Small intestine (tissue), 16 donors: ENCODE results near the gene COQ10B. TPM values are rescaled to one million over a fixed set of nuclear protein-coding genes. Genes with fewer than 3 reads are reported as not detected.

Experiments used
- DNase-seq, 2 donors: peaks; one replicate each; pipeline versions ENCODE4 v3.0.0 to v3.0.0-alpha.2; 2013
- FAIRE-seq: peaks from 2 replicates; lab custom pipeline; 2012; peaks lifted over from hg19 to GRCh38; lab: Jason Lieb, UNC
- H3K27ac ChIP-seq, 3 donors: one replicate each; pipeline ENCODE4 v1.5.1; 2013; ENCODE audit warnings: low read length in 2 of 3, mild to moderate bottlenecking in 2 of 3, control low read depth in 1 of 3, inconsistent platforms in 1 of 3, low read depth in 1 of 3, moderate library complexity in 1 of 3
- H3K27me3 ChIP-seq, 3 donors: one replicate each; pipeline ENCODE4 v1.6.1; 2013; ENCODE audit warnings: low read length in 3 of 3, inconsistent platforms in 1 of 3; ENCODE audit not compliant: control insufficient read depth in 3 of 3, insufficient read depth in 3 of 3
- H3K36me3 ChIP-seq, 3 donors: one replicate each; pipeline ENCODE4 v1.6.1; 2013; ENCODE audit warnings: low read length in 3 of 3, inconsistent platforms in 1 of 3, low read depth in 1 of 3, mild to moderate bottlenecking in 1 of 3, moderate library complexity in 1 of 3; ENCODE audit not compliant: control insufficient read depth in 3 of 3, insufficient read depth in 2 of 3
- H3K4me1 ChIP-seq, 3 donors: one replicate each; pipeline ENCODE4 v1.6.1; 2013; ENCODE audit warnings: low read length in 2 of 3, inconsistent platforms in 1 of 3, low read depth in 1 of 3, mild to moderate bottlenecking in 1 of 3, moderate library complexity in 1 of 3; ENCODE audit not compliant: control insufficient read depth in 3 of 3, insufficient read depth in 2 of 3
- H3K4me3 ChIP-seq, 3 donors: one replicate each; pipeline ENCODE4 v1.5.1; 2013; ENCODE audit warnings: low read length in 3 of 3, control low read depth in 1 of 3, inconsistent platforms in 1 of 3, low read depth in 1 of 3, mild to moderate bottlenecking in 1 of 3, moderate library complexity in 1 of 3
- H3K9me3 ChIP-seq, 2 donors: one replicate each; pipeline ENCODE4 v1.6.1; 2013; ENCODE audit warnings: low read depth in 1 of 2, low read length in 1 of 2; ENCODE audit not compliant: control insufficient read depth in 2 of 2, insufficient read depth in 1 of 2
- WGBS, 3 donors: extraction: QIAGEN DNeasy Blood & Tissue Kit; methylation state at CpG; one replicate each; pipeline ENCODE4 v1.1.7; 2013; 5-methylcytosine and 5-hydroxymethylcytosine counted together
- long read RNA-seq, 10 donors: transcript quantifications; one replicate each; lab custom pipeline, GENCODE V29; 2026
- polyA plus RNA-seq, 4 donors: library from polyadenylated mRNA; stranded (reverse) in 3 of 4; unstranded in 1 of 4; fragments of 200-250 nt in 3 of 4; fragments of 120-200 nt in 1 of 4; gene quantifications; one replicate each; pipeline versions ENCODE4 v1.2.1 to v1.2.3, GENCODE V29; 2013
- donor health status: healthy with polysubstance abuse.
- donor health status: control.
- donor health status: control.
- donor health status: Bipolar disorder and iron deficiency.
- donor health status: healthy.

The COQ10B gene
- 10 to 100 TPM; 10.7 to 25.7 (median 18.3) TPM for polyA plus RNA-seq
- long read RNA-seq, donor 1, result 0 reads
- long read RNA-seq, donor 2, result 0 reads
- long read RNA-seq, donor 3, transcript COQ10B-201 (5 exons, 2,239 nt), result major isoform, 5 of 1,075 reads
- long read RNA-seq, donor 3, partial matches to known transcripts, result 637 of 1,075 reads
- long read RNA-seq, donor 3, other reads (novel, unspliced or antisense), result 433 of 1,075 reads
- long read RNA-seq, donor 4, result 0 reads
- long read RNA-seq, donor 5, partial matches to known transcripts, result 0 of 1 reads
- long read RNA-seq, donor 5, other reads (novel, unspliced or antisense), result 0 of 1 reads
- long read RNA-seq, donor 6, partial matches to known transcripts, result 728 of 852 reads
- long read RNA-seq, donor 6, other reads (novel, unspliced or antisense), result 121 of 852 reads
- long read RNA-seq, donor 7, result 0 reads
- long read RNA-seq, donor 8, partial matches to known transcripts, result 0 of 1 reads
- long read RNA-seq, donor 8, other reads (novel, unspliced or antisense), result 0 of 1 reads
- long read RNA-seq, donor 9, partial matches to known transcripts, result 242 of 280 reads
- long read RNA-seq, donor 9, other reads (novel, unspliced or antisense), result 36 of 280 reads
- long read RNA-seq, donor 10, transcript COQ10B-201 (5 exons, 2,239 nt), result major isoform, 6 of 6 reads
- long read RNA-seq, donor 10, partial matches to known transcripts, result 0 of 6 reads
- long read RNA-seq, donor 10, other reads (novel, unspliced or antisense), result 0 of 6 reads

- FAIRE-seq, result peak; percentile 26
- no peaks in the 10 kb centered on the region for H3K9me3 ChIP-seq
- no peaks in the 10 kb centered on the region for H3K36me3 ChIP-seq
- H3K4me1 ChIP-seq, result peaks cover 0 to 7% (median 6%) of the 10 kb centered on the region in 3 donors
- 0% methylated on average over 63 to 70 of the region's 70 CpGs for WGBS, 3 donors
- peak within 1 kb of the TSS; percentile 97 to 99 (median 98) for H3K27ac ChIP-seq
- peak within 1 kb of the TSS; percentile 69 to 80 (median 78) for H3K4me3 ChIP-seq
- no peaks in the 10 kb centered on the region for H3K27me3 ChIP-seq
- DNase-seq, result peak; percentile 99 to 100
Measured at GRCh38 chr2:197453123-197453913, at the start of gene COQ10B. TSS of gene COQ10B (plus strand) at chr2:197453552. CDS start at chr2:197453561, 9 bp downstream.

- H3K27ac ChIP-seq, result no peak overlapping the region
- H3K36me3 ChIP-seq, result peaks cover 18 to 37% (median 35%) of the 10 kb centered on the region in 3 donors
- 90 to 91% (median 90%) methylated on average over 2 of the region's 2 CpGs for WGBS, 3 donors
- H3K27me3 ChIP-seq, result no peaks in the 10 kb centered on the region
- peak; percentile 88 for FAIRE-seq
- H3K9me3 ChIP-seq, result no peaks in the 10 kb centered on the region
- DNase-seq, result no peak
- no peaks in the 10 kb centered on the region for H3K4me1 ChIP-seq
- no peak overlapping the region for H3K4me3 ChIP-seq
Measured at GRCh38 chr2:197405582-197405981, 47.8 kb upstream of the COQ10B start.

- Histone ChIP-seq H3K27me3 (no peaks in the 10 kb centered on the region), H3K9me3 (no peaks in the 10 kb centered on the region), H3K27ac (no peak overlapping the region), H3K4me3 (no peak overlapping the region), H3K36me3 (peaks cover 23 to 65% (median 26%) of the 10 kb centered on the region in 3 donors), H3K4me1 (no peaks in the 10 kb centered on the region)
- no peak for DNase-seq
- FAIRE-seq, result no peak
- WGBS, 3 donors, result 89 to 92% (median 91%) methylated on average over 5 of the region's 5 CpGs
Measured at GRCh38 chr2:197414039-197414438, 39.3 kb upstream of the COQ10B start.

GRCh38 chr2:197414515-197414914, 38.8 kb upstream of the COQ10B start:
- no peak for DNase-seq
- WGBS, 3 donors, result 73 to 84% (median 82%) methylated on average over 2 of the region's 2 CpGs
- H3K9me3 ChIP-seq, result no peaks in the 10 kb centered on the region
- FAIRE-seq, result no peak
- no peak overlapping the region for H3K27ac ChIP-seq
- H3K4me1 ChIP-seq, result no peaks in the 10 kb centered on the region
- H3K36me3 ChIP-seq, result peaks cover 21 to 62% (median 28%) of the 10 kb centered on the region in 3 donors
- no peak overlapping the region for H3K4me3 ChIP-seq
- no peaks in the 10 kb centered on the region for H3K27me3 ChIP-seq

GRCh38 chr2:197416268-197416667, 37.1 kb upstream of the COQ10B start:
- no peak for FAIRE-seq
- no peaks in the 10 kb centered on the region for H3K27me3 ChIP-seq
- no peaks in the 10 kb centered on the region for H3K9me3 ChIP-seq
- 92 to 100% (median 95%) methylated on average over 1 of the region's 1 CpG for WGBS, 3 donors
- peaks cover 21 to 52% (median 28%) of the 10 kb centered on the region in 3 donors for H3K36me3 ChIP-seq
- DNase-seq, result no peak
- no peak overlapping the region for H3K27ac ChIP-seq
- H3K4me1 ChIP-seq, result no peaks in the 10 kb centered on the region
- H3K4me3 ChIP-seq, result no peak overlapping the region

GRCh38 chr2:197419438-197419837, 33.9 kb upstream of the COQ10B start:
- H3K36me3 ChIP-seq, result peaks cover 19 to 51% (median 25%) of the 10 kb centered on the region in 3 donors
- FAIRE-seq (no peak), DNase-seq (no peak)
- H3K27me3 ChIP-seq, result no peaks in the 10 kb centered on the region
- H3K27ac ChIP-seq, result no peak overlapping the region
- H3K4me3 ChIP-seq, result no peak overlapping the region
- H3K4me1 ChIP-seq, result no peaks in the 10 kb centered on the region
- H3K9me3 ChIP-seq, result no peaks in the 10 kb centered on the region

- FAIRE-seq (no peak), DNase-seq (no peak)
- Histone ChIP-seq H3K36me3 (peaks cover 4 to 26% (median 13%) of the 10 kb centered on the region in 3 donors), H3K4me1 (peaks cover 2 to 4% (median 3%) of the 10 kb centered on the region in 3 donors), H3K27me3 (no peaks in the 10 kb centered on the region), H3K27ac (no peak overlapping the region), H3K4me3 (no peak overlapping the region), H3K9me3 (no peaks in the 10 kb centered on the region)
- 71 to 87% (median 83%) methylated on average over 2 of the region's 2 CpGs for WGBS, 3 donors
Measured at GRCh38 chr2:197423307-197423706, 30.0 kb upstream of the COQ10B start.

GRCh38 chr2:197425550-197425949, 27.8 kb upstream of the COQ10B start:
- Histone ChIP-seq H3K9me3 (no peaks in the 10 kb centered on the region), H3K4me3 (no peak overlapping the region), H3K27me3 (no peaks in the 10 kb centered on the region), H3K4me1 (peaks cover 2 to 5% (median 4%) of the 10 kb centered on the region in 3 donors), H3K27ac (peak overlapping the region in 1 of 3 donors; percentile 42), H3K36me3 (peaks cover 4 to 35% (median 9%) of the 10 kb centered on the region in 3 donors)
- DNase-seq (no peak), FAIRE-seq (no peak)
- 52 to 65% (median 60%) methylated on average over 7 of the region's 7 CpGs for WGBS, 3 donors
